Measurements from ENCODE around the gene SHC2.

GRCh38 chr19:405121-405965, 55.5 kb downstream of the SHC2 start:
- TF ChIP-seq ESRRG (CRISPR knock-in tag; IDR thresholded peaks at IDR 0.05) (no peak), ZC3H10 (CRISPR knock-in tag; IDR thresholded peaks at IDR 0.05) (no peak), RARB (CRISPR knock-in tag; IDR thresholded peaks at IDR 0.05) (no peak), TOX (CRISPR knock-in tag; IDR thresholded peaks at IDR 0.05; ENCODE audit: borderline replicate concordance) (no peak), PATZ1 (CRISPR knock-in tag; IDR thresholded peaks at IDR 0.05; ENCODE audit: borderline replicate concordance) (no peak), CSRNP3 (CRISPR knock-in tag; IDR thresholded peaks at IDR 0.05) (no peak), BACH2 (CRISPR knock-in tag; IDR thresholded peaks at IDR 0.05; ENCODE audit: borderline replicate concordance) (no peak), GLIS3 (CRISPR knock-in tag; IDR thresholded peaks at IDR 0.05) (no peak), ARNTL (CRISPR knock-in tag; IDR thresholded peaks at IDR 0.05; ENCODE audit: borderline replicate concordance, low read depth) (no peak)

Measured in SK-N-SH treated with all-trans-retinoic acid at 6 μM for 48 hours (cell line).